ENCODE measurements around the gene HNRNPA2B1.
A peak's percentile ranks its signal among the peaks of the same experiment; 100 is the strongest.
"Not testable (repeated sequence)": the region's sequence is repeated elsewhere in the genome, so short reads cannot be mapped to it uniquely, and the experiment has no call there.

Gene HNRNPA2B1

GRCh38 chr7:26160896-26161295 lies 39.6 kb downstream of the HNRNPA2B1 start:
- DNase-seq: no peak

DNA sequence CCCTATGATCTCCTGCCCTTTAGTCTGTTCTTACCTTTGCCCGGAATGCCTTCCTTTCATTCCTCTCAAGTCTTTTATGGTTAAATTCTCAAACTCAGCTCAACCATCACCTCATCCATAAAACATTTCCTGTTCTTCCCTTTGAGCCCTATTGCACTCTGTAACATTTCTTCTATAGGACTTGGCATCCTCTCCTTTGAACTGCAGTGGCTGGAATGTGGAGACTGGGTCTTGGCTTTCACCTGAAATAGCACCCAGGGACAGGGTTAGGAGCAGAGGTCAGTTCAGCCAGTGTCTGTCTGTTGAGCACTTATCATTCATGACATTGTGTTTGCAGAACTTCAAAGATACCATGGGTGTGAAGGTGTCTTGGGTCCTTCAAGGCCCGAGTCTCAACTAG lies 41.3 kb downstream of the HNRNPA2B1 start:
- no peak for DNase-seq

GRCh38 chr7:26157520-26158105 lies 42.9 kb downstream of the HNRNPA2B1 start:
- peak in 1 of 2 experiments; percentile 41 for DNase-seq

- DNase-seq: no peak
Measured at GRCh38 chr7:26156451-26157420, 43.8 kb downstream of the HNRNPA2B1 start.

DNA sequence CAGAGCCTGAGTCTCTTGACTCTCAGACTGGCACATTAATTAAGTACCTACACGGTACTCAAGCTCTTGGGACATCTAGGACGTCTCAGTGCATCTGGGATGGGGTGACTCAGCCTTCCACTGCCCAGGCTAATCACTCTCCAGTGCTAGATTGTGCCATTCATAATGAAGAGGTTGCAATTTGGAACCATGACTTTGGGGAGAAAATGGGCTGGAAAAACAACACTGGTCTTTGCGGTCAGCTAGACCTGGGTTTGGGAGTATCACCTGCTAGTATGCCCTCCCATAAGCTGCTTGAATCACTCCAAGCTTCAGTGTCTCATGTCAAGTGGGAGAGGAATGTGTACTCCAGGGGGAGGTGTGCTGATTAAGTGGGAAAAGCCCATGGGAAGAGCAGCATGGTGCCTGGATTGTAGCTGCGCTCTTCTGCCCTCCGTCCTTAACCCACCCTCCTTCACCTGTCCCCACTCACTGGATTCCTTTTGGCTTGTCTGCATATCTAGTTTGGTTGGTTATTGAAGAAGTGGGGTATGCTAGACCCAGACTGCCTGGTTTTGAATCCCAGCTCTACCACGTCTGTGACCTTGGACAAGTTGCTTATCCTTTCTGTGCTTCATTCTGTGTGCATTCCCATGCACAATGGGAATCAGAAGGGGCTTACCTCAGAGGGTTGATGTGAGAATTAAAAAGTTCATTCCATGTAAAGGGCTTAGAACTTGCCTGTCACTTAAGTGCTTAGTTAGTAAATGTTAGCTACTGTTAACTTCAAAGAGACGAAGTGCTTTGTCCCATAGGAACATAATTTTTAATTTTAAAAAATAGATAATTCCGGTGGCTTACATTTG lies 44.8 kb downstream of the HNRNPA2B1 start:
- DNase-seq: no peak

DNA sequence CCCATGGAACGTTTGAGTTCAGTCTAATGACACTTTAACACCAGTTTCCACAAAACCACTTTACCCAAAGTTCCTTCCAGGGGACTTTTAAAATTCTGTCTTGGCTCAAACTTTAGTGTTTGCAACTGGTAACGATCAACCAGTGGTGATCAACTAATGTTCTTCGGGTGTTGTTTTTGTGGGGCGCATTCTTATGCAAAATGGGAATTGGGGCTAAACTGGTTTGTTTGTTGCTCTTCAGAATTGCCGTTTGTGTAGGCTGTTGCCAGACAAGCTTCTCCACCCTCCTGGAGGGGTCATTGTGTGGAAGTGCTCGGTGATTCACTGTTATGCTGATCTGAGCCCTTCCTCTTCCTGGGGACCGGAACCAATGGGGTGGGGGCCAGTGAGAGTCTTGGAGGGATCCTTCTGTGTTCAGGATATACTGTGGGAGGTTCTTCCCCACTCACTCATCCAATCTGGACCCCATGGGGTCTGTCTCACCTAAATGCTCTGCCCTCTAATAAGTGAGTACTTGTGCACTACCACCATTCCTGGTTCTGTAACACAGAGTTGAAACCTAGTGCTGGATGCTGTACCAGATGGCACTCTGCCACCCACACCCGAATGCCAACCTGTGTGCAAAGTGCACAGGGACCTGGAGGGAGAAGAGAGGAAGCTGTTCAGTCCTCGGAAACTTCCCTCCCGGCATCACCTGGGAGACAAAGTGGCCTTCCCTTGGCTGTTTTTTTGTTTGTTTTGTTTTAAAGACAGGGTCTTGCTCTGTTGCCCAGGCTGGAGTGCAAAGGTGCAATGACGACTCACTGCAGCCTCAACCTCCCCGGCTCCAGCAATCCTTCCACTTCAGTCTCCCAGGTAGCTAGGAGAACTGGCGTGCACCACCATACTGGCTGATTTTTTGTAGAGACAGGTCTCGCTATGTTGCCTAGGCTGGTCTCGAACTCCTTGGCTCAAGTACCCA lies 46.4 kb downstream of the HNRNPA2B1 start:
- no peak for DNase-seq

DNA sequence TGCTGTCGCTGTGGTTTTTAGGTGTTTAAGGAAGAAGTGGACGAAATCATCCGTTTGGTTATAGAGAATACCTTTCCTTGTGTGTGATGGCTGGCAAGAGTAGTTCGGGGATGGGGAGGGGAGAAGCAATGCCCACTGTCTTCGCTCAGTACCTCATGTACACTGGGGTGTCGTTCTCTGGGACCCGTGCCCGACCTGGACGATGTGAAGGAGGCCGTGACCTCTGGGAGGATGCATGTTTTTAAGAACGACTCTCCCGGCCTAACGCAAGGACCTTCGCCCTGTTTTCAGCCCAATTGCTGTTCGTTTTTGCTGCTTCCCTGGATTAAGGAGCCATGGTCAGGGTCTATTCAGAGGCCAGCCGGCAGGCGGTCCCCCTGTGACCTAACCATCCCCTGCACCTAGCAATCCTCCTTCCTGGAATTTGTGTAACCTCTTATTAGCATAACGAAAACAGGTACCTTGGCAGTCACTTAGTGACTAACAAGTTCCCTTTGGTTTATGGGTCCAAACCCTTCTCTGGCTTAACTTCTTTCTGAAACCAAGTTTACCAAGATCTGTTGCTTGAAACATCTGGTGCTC lies 47.2 kb downstream of the HNRNPA2B1 start:
- DNase-seq: no peak

DNA sequence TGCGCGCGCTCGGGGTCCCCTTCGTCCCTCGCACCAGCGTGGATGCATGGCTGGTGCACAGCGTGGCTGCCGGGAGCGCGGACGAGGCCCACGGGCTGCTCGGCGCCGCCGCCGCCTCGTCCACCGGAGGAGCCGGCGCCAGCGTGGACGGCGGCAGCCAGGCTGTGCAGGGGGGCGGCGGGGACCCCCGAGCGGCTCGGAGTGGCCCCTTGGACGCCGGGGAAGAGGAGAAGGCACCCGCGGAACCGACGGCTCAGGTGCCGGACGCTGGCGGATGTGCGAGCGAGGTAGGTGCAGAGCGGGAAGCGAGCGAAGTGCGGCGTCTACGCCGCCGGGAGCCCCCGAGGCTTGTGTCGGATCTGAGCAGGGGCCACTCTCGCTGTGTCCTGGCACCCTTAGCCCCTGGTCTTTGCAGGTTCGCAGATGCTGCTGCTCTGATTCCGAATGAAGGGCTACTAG lies 47.7 kb downstream of the HNRNPA2B1 start:
- DNase-seq: not testable (repeated sequence)

DNA sequence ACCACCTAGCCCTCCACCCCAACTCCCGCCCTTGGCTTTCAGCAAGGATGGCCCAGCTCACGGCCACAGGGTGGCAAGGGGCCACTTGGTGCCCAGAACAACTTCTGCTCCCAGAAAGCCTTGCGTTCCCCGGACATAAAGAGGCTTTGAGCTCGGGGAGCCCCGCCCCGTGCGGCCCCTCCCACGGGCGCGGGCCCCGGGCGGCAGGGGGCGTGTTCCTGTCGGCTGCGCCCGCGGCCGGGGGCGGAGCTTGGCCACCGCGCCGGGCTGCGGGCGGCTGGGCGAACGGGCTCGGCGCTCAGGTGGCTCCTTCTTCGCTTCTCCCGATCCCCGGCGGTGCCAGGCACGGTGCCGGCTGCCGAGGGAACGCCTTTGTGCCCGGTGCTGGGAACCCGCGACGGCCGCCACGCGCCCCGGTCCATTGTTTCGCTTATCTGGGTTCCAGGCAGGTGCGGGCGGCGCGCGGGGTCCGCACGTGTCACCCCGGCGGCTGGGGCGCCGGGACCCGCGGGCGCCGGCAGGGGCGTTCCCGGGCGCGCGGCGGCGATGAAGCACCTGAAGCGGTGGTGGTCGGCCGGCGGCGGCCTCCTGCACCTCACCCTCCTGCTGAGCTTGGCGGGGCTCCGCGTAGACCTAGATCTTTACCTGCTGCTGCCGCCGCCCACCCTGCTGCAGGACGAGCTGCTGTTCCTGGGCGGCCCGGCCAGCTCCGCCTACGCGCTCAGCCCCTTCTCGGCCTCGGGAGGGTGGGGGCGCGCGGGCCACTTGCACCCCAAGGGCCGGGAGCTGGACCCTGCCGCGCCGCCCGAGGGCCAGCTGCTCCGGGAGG lies 48.4 kb downstream of the HNRNPA2B1 start, which contains the start of gene NFE2L3:
Gene NFE2L3 (plus strand): TSS at position 246 of the 829 bp plus-strand sequence. CDS start 301 bp downstream, at position 547.
- DNase-seq: peak; percentile 88 to 91

- no peak for DNase-seq
Measured at GRCh38 chr7:26151650-26151952, 48.9 kb downstream of the HNRNPA2B1 start.

DNA sequence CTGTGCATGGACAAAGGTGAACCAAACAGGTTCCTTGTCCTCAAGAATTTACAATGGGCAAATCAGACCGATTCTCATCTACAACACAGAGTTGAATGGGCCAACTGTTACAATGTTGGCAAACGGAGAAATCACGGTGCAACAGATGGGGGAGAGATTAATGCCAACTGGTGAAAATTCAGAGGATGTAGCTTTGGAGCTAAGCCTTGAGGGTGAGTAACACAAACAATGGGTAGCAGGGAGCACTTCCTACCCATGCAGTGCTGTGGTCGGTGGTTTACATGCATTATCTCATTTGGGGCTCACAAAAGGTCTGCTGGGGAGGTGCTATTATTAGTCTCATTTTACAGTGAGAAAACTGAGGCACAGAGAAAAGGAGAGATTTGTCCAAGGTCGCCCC lies 49.5 kb downstream of the HNRNPA2B1 start:
- DNase-seq: no peak

DNA sequence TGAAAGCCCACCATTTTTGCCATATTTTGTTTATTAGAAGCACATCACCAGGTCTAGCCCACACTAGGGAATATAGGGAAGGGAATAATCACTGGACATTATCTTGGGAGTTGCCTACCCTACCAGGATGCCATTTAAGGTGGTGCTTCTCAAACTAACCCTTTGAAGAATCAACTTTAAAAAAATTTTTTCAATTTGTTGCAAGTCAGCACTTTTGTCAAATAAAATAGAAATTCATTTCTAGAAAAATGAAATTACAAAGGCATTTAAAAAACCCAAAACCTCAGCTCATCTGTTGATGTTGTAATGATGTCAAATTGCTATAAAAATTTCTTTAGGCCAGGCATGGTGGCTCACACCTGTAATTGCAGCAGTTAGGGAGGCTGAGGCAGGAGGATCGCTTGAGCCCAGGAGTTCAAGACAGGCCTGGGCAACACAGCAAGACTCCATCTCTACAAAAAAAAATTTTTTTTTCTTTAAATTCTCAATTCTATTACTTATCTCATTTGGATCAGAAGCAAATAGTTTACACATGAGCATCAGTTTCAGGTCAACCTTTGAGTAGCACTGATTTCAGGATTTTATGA lies 51.1 kb downstream of the HNRNPA2B1 start:
- DNase-seq: no peak

- DNase-seq: not testable (repeated sequence)
Measured at GRCh38 chr7:26148307-26148700, 52.2 kb downstream of the HNRNPA2B1 start.

DNA sequence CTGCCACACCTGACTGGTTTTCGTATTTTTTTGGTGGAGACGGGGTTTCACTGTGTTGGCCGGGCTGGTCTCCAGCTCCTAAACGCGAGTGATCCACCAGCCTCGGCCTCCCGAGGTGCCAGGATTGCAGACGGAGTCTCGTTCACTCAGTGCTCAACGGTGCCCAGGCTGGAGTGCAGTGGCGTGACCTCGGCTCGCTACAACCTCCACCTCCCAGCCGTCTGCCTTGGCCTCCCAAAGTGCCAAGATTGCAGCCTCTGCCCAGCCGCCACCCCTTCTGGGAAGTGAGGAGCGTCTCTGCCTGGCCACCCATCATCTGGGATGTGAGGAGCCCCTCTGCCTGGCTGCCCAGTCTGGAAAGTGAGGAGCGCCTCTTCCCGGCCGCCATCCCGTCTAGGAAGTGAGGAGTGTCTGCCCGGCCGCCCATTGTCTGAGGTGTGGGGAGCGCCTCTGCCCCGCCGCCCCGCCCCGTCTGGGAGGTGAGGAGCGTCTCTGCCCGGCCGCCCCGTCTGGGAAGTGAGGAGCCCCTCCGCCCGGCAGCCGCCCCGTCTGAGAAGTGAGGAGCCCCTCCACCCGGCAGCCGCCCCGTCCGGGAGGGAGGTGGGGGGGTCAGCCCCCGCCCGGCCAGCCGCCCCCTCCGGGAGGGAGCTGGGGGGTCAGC lies 52.8 kb downstream of the HNRNPA2B1 start:
- DNase-seq: not testable (repeated sequence)

DNA sequence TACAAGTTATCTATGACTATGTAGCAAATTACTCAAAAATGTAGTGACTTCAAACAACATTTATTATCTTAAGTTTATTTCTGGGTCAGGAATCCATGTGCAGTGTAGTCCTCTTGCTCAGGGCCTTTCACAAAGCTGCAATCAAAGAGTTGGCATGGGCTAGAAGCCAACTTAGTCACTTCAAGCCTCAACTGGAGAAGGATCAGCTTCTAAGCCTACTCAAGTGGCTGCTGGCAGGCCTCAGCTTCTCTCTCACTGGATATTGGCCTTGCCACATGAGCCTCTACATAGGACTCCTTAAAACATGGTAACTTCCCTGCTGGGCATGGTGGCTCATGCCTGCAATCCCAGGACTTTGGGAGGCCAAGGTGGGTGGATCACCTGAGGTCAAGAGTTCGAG lies 53.5 kb downstream of the HNRNPA2B1 start:
- no peak for DNase-seq

GRCh38 chr7:26145238-26145637 lies 55.3 kb downstream of the HNRNPA2B1 start:
- DNase-seq: no peak

GRCh38 chr7:26144184-26145080 lies 56.1 kb downstream of the HNRNPA2B1 start:
- DNase-seq: no peak

DNA sequence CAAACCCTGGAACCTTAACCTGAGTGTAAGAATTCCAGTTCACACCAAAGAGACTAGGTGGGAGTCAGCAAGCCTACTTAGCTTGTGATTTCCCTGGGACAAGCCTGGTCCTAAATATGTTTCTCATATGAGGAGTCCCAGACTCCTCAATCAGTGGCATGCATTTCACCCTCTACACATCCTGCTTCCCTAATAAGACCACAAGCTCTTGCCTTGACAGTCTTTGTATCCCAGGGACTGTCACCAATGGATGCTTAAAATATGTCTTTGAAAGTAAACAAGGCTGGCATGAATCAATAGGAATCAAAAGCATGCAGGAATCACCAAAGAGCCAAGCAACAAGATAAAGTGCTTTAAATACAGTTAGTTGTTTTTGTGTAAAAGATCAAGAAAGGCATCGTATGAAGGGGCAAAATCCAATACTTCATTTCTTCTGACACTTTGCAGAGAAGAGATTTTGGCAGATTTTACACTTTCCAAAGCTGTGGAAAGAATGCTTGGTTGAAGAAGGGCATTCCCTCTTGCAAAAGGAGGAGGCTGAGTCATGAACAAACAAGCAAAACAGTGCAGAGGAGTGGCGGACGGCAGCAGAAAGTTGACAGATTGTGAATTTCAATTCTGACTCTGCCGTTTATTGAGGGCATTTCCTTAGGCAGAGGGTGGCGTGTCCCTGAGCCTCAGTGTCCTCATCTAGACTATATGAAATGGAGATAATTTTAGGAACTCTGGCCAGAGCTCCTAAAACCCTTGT lies 57.1 kb downstream of the HNRNPA2B1 start:
- no peak for DNase-seq

Data from NCI-H2081 (cell line).